PFSK-1 (cell line): ENCODE measurements around the gene EVC2.

Experiments
- FOXP2 ChIP-seq: optimal IDR thresholded peaks from 2 replicates; pipeline ENCODE3; 2011; ENCODE audit warnings: borderline replicate concordance, control low read depth, inconsistent platforms; ENCODE audit not compliant: insufficient read depth; ENCODE audit errors: extremely low read length, extremely low read depth
- POLR2AphosphoS5 ChIP-seq: IDR thresholded peaks from 2 replicates; pipeline ENCODE4 v1.6.1; 2012; ENCODE audit warnings: low read depth, mild to moderate bottlenecking, control low read depth, low read length, moderate library complexity
- REST ChIP-seq, 2 experiments: IDR thresholded peaks; 2 replicates each; pipeline versions ENCODE4 v1.6.1 to v1.8.0; 2011 to 2012; ENCODE audit warnings: low read depth in 2 of 2, low read length in 2 of 2, control low read depth in 1 of 2, inconsistent platforms in 1 of 2, mild to moderate bottlenecking in 1 of 2, moderate library complexity in 1 of 2; ENCODE audit not compliant: insufficient read depth in 1 of 2
- SIN3A ChIP-seq: IDR thresholded peaks from 2 replicates; pipeline ENCODE4 v1.6.1; 2012; ENCODE audit warnings: mild to moderate bottlenecking, low read length, moderate library complexity, borderline replicate concordance; ENCODE audit not compliant: insufficient read depth
- TAF1 ChIP-seq: IDR thresholded peaks from 2 replicates; pipeline ENCODE4 v1.6.1; 2012; ENCODE audit warnings: low read length, control low read depth, borderline replicate concordance; ENCODE audit not compliant: insufficient read depth

EVC2 gene

GRCh38 chr4:5691491-5692132 is 16.7 kb downstream of the EVC2 start:
- no peak for TF ChIP-seq SIN3A
- TF ChIP-seq TAF1, result no peak
- TF ChIP-seq FOXP2, result no peak
- no peak for TF ChIP-seq POLR2AphosphoS5
- TF ChIP-seq REST (IDR thresholded peaks at IDR 0.05; ENCODE audit: insufficient read depth in 1 of 2, low read depth in 2 of 2, low read length in 2 of 2), result no peak

GRCh38 chr4:5689065-5689464 is 19.3 kb downstream of the EVC2 start:
- TF ChIP-seq FOXP2 (no peak), TAF1 (no peak), POLR2AphosphoS5 (no peak), REST (IDR thresholded peaks at IDR 0.05; ENCODE audit: insufficient read depth in 1 of 2, low read depth in 2 of 2, low read length in 2 of 2) (no peak), SIN3A (no peak)

GRCh38 chr4:5686338-5686737 is 22.0 kb downstream of the EVC2 start:
- TF ChIP-seq REST (IDR thresholded peaks at IDR 0.05; ENCODE audit: insufficient read depth in 1 of 2, low read depth in 2 of 2, low read length in 2 of 2) (no peak), FOXP2 (no peak), SIN3A (no peak), POLR2AphosphoS5 (no peak)

GRCh38 chr4:5685296-5685695 is 23.1 kb downstream of the EVC2 start:
- TF ChIP-seq FOXP2 (no peak), REST (IDR thresholded peaks at IDR 0.05; ENCODE audit: insufficient read depth in 1 of 2, low read depth in 2 of 2, low read length in 2 of 2) (no peak), TAF1 (no peak)

GRCh38 chr4:5683566-5683965 is 24.8 kb downstream of the EVC2 start:
- TF ChIP-seq FOXP2, result no peak
- no peak for TF ChIP-seq POLR2AphosphoS5
- TF ChIP-seq TAF1, result no peak
